Measurements from ENCODE around the gene FAM83C.

DNA sequence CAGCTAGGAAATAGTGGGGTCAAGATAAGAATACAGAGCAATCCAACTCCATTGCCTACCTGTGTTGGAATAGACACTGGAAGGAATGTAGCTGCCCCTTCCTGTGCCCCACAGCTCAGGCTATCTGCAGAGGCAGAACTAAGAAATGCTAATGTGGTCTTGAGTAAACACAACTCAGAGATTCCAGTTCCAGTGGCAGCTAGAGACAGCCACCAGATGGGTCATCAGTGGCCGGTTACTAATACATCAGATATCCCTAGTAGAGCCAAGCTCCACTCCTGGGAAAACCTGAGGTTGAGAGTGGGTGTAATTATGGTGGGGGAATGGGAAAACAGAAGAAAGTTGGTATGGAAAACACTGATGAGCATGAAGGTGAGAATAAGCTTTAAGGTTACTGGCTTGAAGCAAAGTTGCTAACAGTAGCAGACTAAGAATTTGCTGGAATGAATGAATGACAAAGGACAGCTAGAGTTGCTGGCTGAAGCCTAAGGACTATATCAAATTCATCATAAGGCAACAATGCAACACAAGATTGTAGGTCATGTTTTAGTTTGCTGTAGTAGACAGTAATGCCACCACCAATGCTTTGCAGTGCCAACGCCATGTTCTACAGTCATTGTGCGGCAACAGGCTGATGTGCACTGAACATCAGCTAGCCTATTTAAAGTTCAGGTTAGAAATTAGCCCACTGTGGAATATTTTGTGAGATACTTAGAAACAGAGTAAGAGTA is 28.3 kb upstream of the FAM83C start:
- TF ChIP-seq CTCF (IDR thresholded peaks at IDR 0.05; ENCODE audit: low read depth, low read length) = no peak
- no peak for TF ChIP-seq EZH2phosphoT487 (IDR thresholded peaks at IDR 0.05; ENCODE audit: low read depth)

All from OCI-LY3 (cell line).